ES-I3 (cell line): ENCODE measurements around the gene ZNF225.
"Not testable (repeated sequence)": the region's sequence is repeated elsewhere in the genome, so short reads cannot be mapped to it uniquely, and the experiment has no call there.

ENCODE experiments used
- H3K36me3 ChIP-seq: 2 replicates; pipeline ENCODE4 v1.6.1; 2013; ENCODE audit warnings: mild to moderate bottlenecking, low read length, control low read depth, moderate library complexity; ENCODE audit not compliant: insufficient read depth
- H3K4me1 ChIP-seq: 2 replicates; pipeline ENCODE4 v1.6.1; 2013; ENCODE audit warnings: mild to moderate bottlenecking, control low read depth, low read length; ENCODE audit not compliant: insufficient read depth
- H3K9ac ChIP-seq: 2 replicates; pipeline ENCODE4 v1.6.1; 2013; ENCODE audit warnings: low read depth, mild to moderate bottlenecking, low read length, moderate library complexity
- H3K9me3 ChIP-seq: 2 replicates; pipeline ENCODE4 v1.6.1; 2013; ENCODE audit warnings: mild to moderate bottlenecking, low read length, moderate library complexity; ENCODE audit not compliant: control insufficient read depth, insufficient read depth

Gene ZNF225

DNA sequence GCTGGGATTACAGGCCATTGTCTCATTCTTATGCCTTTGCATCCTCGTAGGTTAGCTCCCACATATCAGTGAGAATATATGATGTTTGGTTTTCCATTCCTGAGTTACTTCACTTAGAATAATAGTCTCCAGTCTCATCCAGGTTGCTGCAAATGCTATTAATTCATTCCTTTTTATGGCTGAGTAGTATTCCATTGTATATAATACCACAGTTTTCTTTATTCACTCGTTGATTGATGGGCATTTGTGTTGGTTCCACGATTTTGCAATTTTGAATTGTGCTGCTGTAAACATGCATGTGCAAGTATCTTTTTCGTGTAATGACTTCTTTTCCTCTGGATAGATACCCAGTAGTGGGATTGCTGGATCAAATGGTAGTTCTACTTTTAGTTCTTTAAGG lies 8.0 kb downstream of the ZNF225 start:
- not testable (repeated sequence) for H3K9me3 ChIP-seq

DNA sequence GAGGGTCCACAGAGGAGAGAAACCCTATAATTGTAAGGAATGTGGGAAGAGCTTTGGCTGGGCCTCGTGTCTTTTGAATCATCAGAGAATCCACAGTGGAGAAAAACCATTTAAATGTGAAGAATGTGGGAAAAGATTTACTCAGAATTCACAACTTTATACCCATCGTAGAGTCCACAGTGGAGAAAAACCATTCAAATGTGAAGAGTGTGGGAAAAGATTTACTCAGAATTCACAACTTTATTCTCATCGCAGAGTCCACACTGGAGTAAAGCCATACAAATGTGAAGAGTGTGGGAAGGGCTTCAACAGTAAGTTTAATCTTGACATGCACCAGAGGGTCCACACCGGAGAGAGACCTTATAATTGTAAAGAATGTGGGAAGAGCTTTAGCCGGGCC lies 18.8 kb downstream of the ZNF225 start:
- H3K36me3 ChIP-seq = peaks cover 12% of the 10 kb centered on the region; the same call in 1 of the 2 replicates
- H3K4me1 ChIP-seq = no peaks in the 10 kb centered on the region
- no peak overlapping the region for H3K9ac ChIP-seq
- no peaks in the 10 kb centered on the region for H3K9me3 ChIP-seq

More for the DNA sequence above, 8.0 kb downstream of the ZNF225 start:
- H3K4me1 ChIP-seq, H3K9ac ChIP-seq, H3K36me3 ChIP-seq: not testable (repeated sequence)

DNA sequence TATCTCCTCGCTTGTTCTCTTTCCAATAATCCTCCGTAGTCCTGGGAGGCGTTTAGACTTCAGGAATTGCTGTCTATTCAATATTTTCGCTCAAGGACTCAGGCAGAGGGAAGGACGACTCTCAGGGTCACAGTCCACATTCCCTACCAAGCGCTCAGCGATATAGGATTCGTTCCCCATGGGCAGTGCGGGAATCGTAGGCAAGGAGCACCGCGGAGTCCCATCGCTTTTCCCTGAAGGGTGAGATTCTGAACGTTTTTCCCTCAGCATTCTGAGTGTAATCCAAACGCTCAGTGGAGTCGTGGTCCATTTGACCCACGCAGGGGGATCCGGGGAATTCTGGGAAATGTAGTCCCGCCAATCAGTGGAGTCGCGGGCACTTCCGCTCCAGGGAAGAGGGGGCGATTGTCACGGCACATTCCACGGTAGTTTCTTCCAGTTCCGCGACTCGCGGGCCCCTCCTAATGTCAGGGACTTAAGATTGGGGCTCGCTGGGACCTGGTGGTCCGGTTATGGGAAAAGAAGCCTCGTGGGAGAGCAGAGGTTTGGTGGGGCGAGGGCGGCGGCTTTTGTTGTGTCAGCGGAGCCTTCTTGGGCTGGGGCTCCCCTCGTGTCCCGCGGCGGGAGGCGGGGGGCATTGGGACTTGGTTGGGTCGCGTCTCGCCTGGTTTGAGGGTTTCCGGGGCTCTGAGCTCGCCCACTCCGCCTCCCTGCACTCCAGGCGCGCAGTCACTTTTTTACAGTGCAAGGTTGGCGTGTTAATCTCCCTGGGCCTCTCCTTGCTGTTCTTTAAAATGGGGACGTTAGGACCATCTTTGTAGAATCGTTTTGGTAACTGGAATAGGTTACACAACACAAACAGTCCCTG lies 28.2 kb downstream of the ZNF225 start, which contains the start of gene ZNF234:
Gene ZNF234, plus strand, starts transcription at position 364 of the 868 bp plus-strand sequence. CDS start 3,079 bp downstream, outside the sequence.
- no peaks in the 10 kb centered on the region for H3K36me3 ChIP-seq
- no peaks in the 10 kb centered on the region for H3K4me1 ChIP-seq
- no peaks in the 10 kb centered on the region for H3K9me3 ChIP-seq
- H3K9ac ChIP-seq = peak within 1 kb of the TSS; percentile 87

- H3K9ac ChIP-seq = peak overlapping the region; percentile 87
- H3K36me3 ChIP-seq = no peaks in the 10 kb centered on the region
- no peaks in the 10 kb centered on the region for H3K4me1 ChIP-seq
- no peaks in the 10 kb centered on the region for H3K9me3 ChIP-seq
Measured at GRCh38 chr19:44142059-44142433, 28.8 kb downstream of the ZNF225 start.

DNA sequence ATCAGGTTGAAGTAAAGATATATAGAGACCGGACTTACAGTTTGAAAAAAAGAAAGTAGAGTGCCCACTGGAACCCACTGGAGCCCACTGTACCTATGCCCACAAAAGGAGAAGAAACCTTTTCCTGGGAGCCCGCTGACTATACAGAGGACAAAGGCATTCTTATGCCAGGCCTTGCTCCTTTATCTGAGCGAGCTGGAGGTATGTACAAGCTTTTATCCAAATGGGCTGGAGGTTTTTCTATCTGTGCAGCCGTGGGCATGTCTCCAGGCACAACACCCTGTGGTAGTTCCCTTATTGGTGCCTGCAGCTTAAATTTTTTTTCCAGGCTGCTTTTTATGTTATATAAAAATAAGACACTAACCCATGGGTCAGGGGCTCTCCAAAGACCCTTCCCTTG lies 36.6 kb downstream of the ZNF225 start:
- peaks cover 8% of the 10 kb centered on the region; the same call in 1 of the 2 replicates for H3K36me3 ChIP-seq
- H3K9ac ChIP-seq = no peak overlapping the region
- H3K4me1 ChIP-seq = no peaks in the 10 kb centered on the region
- no peaks in the 10 kb centered on the region; the same call in 1 of the 2 replicates for H3K9me3 ChIP-seq

DNA sequence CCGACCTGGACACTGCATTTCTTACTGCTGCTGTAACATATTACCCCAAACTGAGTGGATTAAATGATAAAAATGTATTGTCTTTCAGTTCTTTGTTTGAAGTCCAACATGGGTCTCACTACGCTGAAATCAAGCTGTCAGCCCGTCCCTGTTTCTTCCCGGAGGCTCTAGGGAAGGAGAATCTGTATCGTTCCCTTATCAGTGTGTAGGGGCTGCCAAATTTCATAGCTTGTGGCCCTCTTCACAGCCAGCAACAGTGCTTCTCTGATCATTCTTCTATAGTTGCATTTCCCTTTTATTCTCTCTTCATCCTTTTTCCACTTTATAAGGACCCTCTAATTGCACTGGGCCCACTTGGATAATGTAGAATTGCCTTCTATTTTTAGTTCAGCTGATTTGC lies 38.3 kb downstream of the ZNF225 start:
- Histone ChIP-seq H3K4me1 (no peaks in the 10 kb centered on the region), H3K36me3 (peaks cover 13% of the 10 kb centered on the region), H3K9ac (no peak overlapping the region), H3K9me3 (peaks cover 2% of the 10 kb centered on the region)

- no peak overlapping the region for H3K9ac ChIP-seq
- peaks cover 5% of the 10 kb centered on the region for H3K9me3 ChIP-seq
- no peaks in the 10 kb centered on the region for H3K4me1 ChIP-seq
- H3K36me3 ChIP-seq = peaks cover 21% of the 10 kb centered on the region
Measured at GRCh38 chr19:44156475-44156874, 43.3 kb downstream of the ZNF225 start.

DNA sequence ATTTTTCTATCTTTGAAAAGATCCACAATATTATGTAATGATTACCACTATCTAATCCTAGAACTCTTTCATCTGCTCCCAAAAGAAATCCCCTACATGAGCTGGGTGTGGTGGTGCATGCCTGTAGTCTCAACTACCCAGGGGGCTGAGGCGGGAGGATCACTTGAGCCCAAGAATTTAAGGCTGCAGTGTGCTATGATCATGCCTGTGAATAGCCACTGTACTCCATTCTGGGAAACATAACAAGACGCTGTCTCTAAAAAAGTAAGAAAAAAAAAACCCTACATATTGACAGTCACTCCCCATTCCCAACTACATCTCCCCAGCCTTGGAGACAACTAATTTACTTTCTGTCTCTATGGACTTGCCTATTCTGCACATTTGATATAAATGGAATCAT lies 50.6 kb downstream of the ZNF225 start:
- H3K9ac ChIP-seq = no peak overlapping the region
- no peaks in the 10 kb centered on the region; the same call in 1 of the 2 replicates for H3K4me1 ChIP-seq
- no peaks in the 10 kb centered on the region for H3K9me3 ChIP-seq
- peaks cover 5% of the 10 kb centered on the region; the same call in 1 of the 2 replicates for H3K36me3 ChIP-seq

GRCh38 chr19:44164327-44164672 lies 51.1 kb downstream of the ZNF225 start:
- H3K9me3 ChIP-seq = no peaks in the 10 kb centered on the region
- H3K9ac ChIP-seq = peak overlapping the region; percentile 96

DNA sequence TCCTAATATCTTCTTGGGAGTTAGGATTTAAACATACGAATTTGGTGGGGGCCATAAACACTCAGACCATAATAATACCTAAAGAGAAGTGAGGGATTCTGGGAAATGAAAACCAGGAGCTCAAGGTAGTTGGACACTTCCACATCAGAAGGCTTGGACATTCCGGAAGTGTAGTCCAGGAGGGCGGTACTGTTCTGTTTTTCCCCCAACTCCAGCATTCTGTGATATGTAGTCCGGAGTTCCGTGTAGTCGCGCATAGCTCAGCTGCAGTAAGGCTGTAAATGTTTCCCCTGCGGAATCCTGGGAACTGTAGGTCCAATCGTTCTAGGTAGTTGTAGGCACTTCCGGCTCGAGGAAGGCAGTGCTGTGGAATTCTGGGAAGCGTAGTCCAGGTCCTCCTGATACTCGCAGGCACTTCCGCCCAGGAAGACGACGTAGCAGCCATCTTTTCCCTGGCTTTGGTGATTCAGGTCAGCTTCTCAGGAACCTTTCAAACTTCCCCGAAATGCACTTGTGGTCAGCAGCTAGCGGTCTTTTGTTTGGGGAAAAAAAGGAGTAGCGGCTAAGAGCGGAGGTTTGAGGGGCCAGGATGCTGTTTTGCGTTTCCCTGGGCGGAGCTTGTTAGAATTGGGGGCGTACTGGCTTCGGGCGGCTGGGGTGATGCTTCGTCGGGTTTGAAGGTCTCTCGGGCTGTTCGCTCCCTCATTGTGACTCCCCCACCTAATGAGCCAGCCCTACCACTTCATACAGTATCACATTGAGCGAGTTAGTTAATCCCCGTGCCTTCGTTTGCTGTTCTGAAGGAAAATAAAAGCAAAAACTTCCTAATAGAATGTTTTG lies 51.7 kb downstream of the ZNF225 start, which contains the start of gene ZNF226:
Gene ZNF226, plus strand, starts transcription at position 428 of the 840 bp plus-strand sequence. CDS start 4,981 bp downstream, outside the sequence.
- Histone ChIP-seq H3K9ac (peak within 1 kb of the TSS; percentile 96), H3K36me3 (peaks cover 10% of the 10 kb centered on the region), H3K9me3 (no peaks in the 10 kb centered on the region), H3K4me1 (no peaks in the 10 kb centered on the region; the same call in 1 of the 2 replicates)

More at GRCh38 chr19:44164327-44164672, 51.1 kb downstream of the ZNF225 start:
- peaks cover 5% of the 10 kb centered on the region; the same call in 1 of the 2 replicates for H3K36me3 ChIP-seq
- no peaks in the 10 kb centered on the region; the same call in 1 of the 2 replicates for H3K4me1 ChIP-seq

DNA sequence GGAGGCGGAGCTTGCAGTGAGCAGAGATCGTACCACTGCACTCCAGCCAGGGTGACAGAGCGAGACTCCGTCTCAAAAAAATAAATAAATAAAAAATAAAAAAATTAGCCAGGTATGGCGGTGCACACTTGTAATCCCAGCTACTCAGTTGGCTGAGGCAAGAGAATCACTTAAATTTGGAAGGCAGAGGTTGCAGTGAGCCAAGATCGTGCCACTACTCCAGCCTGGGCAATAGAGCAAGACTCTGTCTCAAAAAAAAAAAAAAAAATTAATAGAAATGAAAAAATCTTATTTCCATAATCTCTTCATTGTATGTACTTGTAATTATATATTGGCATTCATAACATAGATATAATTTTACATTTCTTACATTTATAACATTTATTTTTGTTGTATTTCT lies 57.5 kb downstream of the ZNF225 start:
- H3K36me3 ChIP-seq = peaks cover 45% of the 10 kb centered on the region
- H3K9me3 ChIP-seq = not testable (repeated sequence)

GRCh38 chr19:44176590-44176989 lies 63.4 kb downstream of the ZNF225 start:
- peaks cover 47% of the 10 kb centered on the region for H3K36me3 ChIP-seq
- peaks cover 23% of the 10 kb centered on the region for H3K9me3 ChIP-seq
- no peak overlapping the region for H3K9ac ChIP-seq

More for the DNA sequence above, 57.5 kb downstream of the ZNF225 start:
- H3K9ac ChIP-seq, H3K4me1 ChIP-seq: not testable (repeated sequence)

GRCh38 chr19:44180968-44181367 lies 67.8 kb downstream of the ZNF225 start:
- H3K9ac ChIP-seq = no peak overlapping the region
- peaks cover 11% of the 10 kb centered on the region; the same call in 1 of the 2 replicates for H3K9me3 ChIP-seq
- H3K36me3 ChIP-seq = peaks cover 12% of the 10 kb centered on the region; the same call in 1 of the 2 replicates
- H3K4me1 ChIP-seq = no peaks in the 10 kb centered on the region

More at GRCh38 chr19:44176590-44176989, 63.4 kb downstream of the ZNF225 start:
- no peaks in the 10 kb centered on the region for H3K4me1 ChIP-seq

DNA sequence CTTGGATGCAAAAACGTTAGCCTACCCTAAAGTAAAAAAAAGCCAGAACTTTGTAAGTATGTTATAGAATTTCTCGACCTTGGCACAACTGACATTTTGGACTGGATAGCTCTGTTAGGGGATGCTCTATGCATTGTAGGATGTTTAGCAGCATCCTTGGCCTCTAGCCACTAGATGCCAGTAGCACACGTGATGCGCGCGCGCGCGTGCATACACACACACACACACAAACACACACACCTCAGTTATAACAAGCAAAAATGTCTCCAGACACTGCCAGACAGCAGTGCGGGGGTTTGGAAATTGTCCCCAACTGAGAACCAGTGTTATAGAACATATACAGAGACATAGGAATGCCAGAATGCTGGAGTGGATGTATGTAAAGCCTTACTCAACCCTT lies 68.9 kb downstream of the ZNF225 start:
- H3K36me3 ChIP-seq = peaks cover 2% of the 10 kb centered on the region; the same call in 1 of the 2 replicates
- H3K9ac ChIP-seq = no peak overlapping the region
- no peaks in the 10 kb centered on the region for H3K4me1 ChIP-seq
- H3K9me3 ChIP-seq = 0 out of 2 replicates have a peak, but pooled peaks cover under 1% of the 10 kb centered on the region
